Kidney (tissue), 14 donors: ENCODE data around the gene ABHD11. TPM values are rescaled to one million over a fixed set of nuclear protein-coding genes. Genes with fewer than 3 reads are reported as not detected.

Source experiments
- DNase-seq, 5 donors: peaks; one replicate each; pipeline ENCODE4 v3.0.0-alpha.2; 2013 to 2020
- FAIRE-seq: peaks from 2 replicates; lab custom pipeline; 2012; peaks lifted over from hg19 to GRCh38; lab: Jason Lieb, UNC
- H3K27ac ChIP-seq, 2 donors: one replicate each; pipeline ENCODE4 v1.7.0; 2013; ENCODE audit warnings: low read depth in 2 of 2, low read length in 2 of 2, inconsistent platforms in 1 of 2
- H3K27me3 ChIP-seq: one replicate; pipeline ENCODE4 v1.7.1; 2013; ENCODE audit warnings: low read length, inconsistent platforms; ENCODE audit not compliant: control insufficient read depth, insufficient read depth
- H3K36me3 ChIP-seq, 3 donors: one replicate each; pipeline versions ENCODE4 v1.7.0 to v1.7.1; 2013; ENCODE audit warnings: low read length in 3 of 3, control low read depth in 1 of 3, inconsistent platforms in 1 of 3; ENCODE audit not compliant: insufficient read depth in 3 of 3, control insufficient read depth in 2 of 3
- H3K4me1 ChIP-seq, 3 donors: one replicate each; pipeline versions ENCODE4 v1.7.0 to v1.7.1; 2013; ENCODE audit warnings: low read length in 3 of 3, inconsistent platforms in 1 of 3, low read depth in 1 of 3; ENCODE audit not compliant: control insufficient read depth in 2 of 3, insufficient read depth in 2 of 3
- H3K4me3 ChIP-seq, 3 donors: one replicate each; pipeline versions ENCODE4 v1.7.0 to v1.8.1; 2013; ENCODE audit warnings: low read length in 3 of 3, control low read depth in 1 of 3, inconsistent platforms in 1 of 3
- H3K9ac ChIP-seq, 3 donors: one replicate each; pipeline versions ENCODE4 v1.7.0 to v1.7.1; 2013; ENCODE audit warnings: low read length in 3 of 3, control low read depth in 1 of 3, inconsistent platforms in 1 of 3
- H3K9me3 ChIP-seq, 3 donors: one replicate each; pipeline versions ENCODE4 v1.7.0 to v1.7.1; 2013; ENCODE audit warnings: low read length in 3 of 3, control low read depth in 1 of 3, inconsistent platforms in 1 of 3; ENCODE audit not compliant: control insufficient read depth in 2 of 3, insufficient read depth in 1 of 3
- intact Hi-C: fragments of 100-400 bp; cut with DNase I; formaldehyde crosslinking; loops from one replicate; pipeline ENCODE4 v1.11.1; 2022
- polyA plus RNA-seq: library from polyadenylated mRNA; stranded (reverse); fragments of 350-450 nt; fragmentation: Illumina TruSeq; extraction: RNeasy Lipid Tissue Mini Kit (QIAGEN cat#74804); gene quantifications from one replicate; pipeline ENCODE4 v1.2.3, GENCODE V29; 2014; ENCODE audit warnings: low read depth, low replicate concordance; ENCODE audit not compliant: insufficient read depth
- total RNA-seq: library from RNA; stranded (reverse); fragmentation: NEBNext Ultra II Directional; extraction: Animal tissue kit (Norgen Biotek cat#: 25700); gene quantifications from one replicate; pipeline ENCODE4 v1.2.1, GENCODE V29; 2021
- TF ChIP-seq, protein P1 (sequence below): IDR thresholded peaks from 3 replicates; pipeline ENCODE4 v1.5.1; 2012; ENCODE audit warnings: mild to moderate bottlenecking, moderate library complexity, borderline replicate concordance; ENCODE audit not compliant: insufficient read depth; ENCODE audit errors: extremely low read depth
- donor health status: control.
- donor health status: control.
- donor health status: control.
- donor health status: control.
- donor health status: control.
- donor health status: DM: yes; HTN: yes; CAD: no.
- donor health status: Normal renal cell carcinoma (clear cell type).

Gene ABHD11
- total and polyA plus RNA-seq, 2 donors from 2014 or later = 55.3 to 95.7 TPM

DNA sequence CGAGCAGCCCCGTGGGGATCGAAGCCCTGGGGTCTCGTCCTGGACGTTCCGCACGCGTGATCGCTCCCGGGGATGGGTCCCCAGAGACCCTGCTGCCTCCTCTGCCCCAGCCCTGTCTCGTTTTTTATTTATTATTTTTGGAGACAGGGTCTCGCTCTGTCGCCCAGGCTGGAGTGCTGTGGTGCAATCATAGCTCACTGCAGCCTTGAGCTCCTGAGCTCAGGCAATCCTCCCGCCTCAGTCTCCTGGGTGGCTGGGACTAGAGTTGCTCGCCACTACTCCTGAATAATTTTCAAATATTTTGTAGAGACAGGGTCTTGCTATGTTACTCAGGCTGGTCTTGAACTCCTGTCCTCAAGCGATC, 18.8 kb downstream of the ABHD11 start:
- FAIRE-seq (no peak), DNase-seq (no peak)
- H3K36me3 ChIP-seq = no peaks in the 10 kb centered on the region
- no peaks in the 10 kb centered on the region for H3K9me3 ChIP-seq
- peaks cover 0 to 8% (median 0%) of the 10 kb centered on the region in 3 donors for H3K4me1 ChIP-seq
- no peak overlapping the region for H3K27ac ChIP-seq
- H3K9ac ChIP-seq = no peak overlapping the region
- H3K4me3 ChIP-seq = peak overlapping the region in 2 of 3 donors; percentile 45 to 53
- no peaks in the 10 kb centered on the region for H3K27me3 ChIP-seq
- TF ChIP-seq, protein P1, sequence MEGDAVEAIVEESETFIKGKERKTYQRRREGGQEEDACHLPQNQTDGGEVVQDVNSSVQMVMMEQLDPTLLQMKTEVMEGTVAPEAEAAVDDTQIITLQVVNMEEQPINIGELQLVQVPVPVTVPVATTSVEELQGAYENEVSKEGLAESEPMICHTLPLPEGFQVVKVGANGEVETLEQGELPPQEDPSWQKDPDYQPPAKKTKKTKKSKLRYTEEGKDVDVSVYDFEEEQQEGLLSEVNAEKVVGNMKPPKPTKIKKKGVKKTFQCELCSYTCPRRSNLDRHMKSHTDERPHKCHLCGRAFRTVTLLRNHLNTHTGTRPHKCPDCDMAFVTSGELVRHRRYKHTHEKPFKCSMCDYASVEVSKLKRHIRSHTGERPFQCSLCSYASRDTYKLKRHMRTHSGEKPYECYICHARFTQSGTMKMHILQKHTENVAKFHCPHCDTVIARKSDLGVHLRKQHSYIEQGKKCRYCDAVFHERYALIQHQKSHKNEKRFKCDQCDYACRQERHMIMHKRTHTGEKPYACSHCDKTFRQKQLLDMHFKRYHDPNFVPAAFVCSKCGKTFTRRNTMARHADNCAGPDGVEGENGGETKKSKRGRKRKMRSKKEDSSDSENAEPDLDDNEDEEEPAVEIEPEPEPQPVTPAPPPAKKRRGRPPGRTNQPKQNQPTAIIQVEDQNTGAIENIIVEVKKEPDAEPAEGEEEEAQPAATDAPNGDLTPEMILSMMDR = no peak
- intact Hi-C loops = loop anchor here (5.0 kb wide), 1 partner anchor 112 kb away; no protein-coding TSS in a partner anchor

DNA sequence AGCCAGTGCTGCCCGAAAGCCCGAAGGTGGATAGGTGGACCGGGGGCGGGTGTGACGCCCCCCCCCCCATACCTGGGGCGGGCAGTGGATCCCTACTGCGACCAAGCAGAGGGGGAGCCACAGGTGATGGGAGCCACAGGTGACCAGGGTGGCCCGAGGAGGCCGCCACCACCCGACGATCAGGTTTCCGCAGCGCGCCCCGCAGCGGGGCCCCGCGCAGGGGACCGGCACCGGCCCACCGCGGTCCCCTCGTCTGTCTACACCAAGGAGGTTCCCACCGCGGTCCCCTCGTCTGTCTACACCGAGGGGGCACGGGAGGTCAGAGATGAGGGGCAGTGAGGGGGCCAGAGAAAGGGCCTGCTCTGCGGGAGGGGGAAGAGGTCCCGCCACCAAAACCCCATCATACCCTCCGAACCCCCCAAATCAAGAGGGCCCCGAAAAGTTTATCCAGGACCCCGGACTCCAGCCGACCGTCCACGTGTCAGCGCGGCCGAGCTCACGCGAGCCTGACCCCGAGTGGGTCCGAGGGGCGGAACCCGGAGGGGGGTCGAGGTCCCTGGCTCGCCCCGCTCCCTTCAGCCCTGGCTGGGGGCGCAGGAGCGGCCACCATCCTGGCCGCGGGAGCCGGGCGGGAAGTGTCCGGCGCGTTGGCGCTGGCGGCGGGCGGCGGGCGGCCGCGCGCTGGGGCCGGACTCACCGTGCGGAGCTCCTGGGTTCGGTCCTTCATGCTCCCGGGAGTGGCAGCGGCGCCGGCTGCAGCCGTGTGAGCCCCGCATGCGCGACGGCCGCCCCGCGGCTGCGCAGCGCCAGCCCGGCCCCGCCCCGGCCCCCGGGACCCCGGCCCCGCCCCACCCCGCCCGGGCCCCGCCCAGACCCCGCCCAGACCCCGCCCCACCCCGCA, 19.4 kb downstream of the ABHD11 start, which contains the start of gene STX1A:
TSS of gene STX1A (minus strand) at position 765 of the 901 bp plus-strand sequence. CDS start at position 727, 38 bp downstream.
- Histone ChIP-seq H3K9me3 (no peaks in the 10 kb centered on the region), H3K9ac (peak within 1 kb of the TSS in 2 of 3 donors; percentile 4 to 58), H3K27ac (no peak within 1 kb of the TSS), H3K4me3 (peak within 1 kb of the TSS; percentile 33 to 67 (median 60)), H3K36me3 (no peaks in the 10 kb centered on the region), H3K4me1 (peaks cover 0 to 8% (median 0%) of the 10 kb centered on the region in 3 donors), H3K27me3 (no peaks in the 10 kb centered on the region)
- intact Hi-C loops = loop anchor here (5.0 kb wide), 1 partner anchor 112 kb away; no protein-coding TSS in a partner anchor
- peak; percentile 69 to 91 (median 80) for DNase-seq
- no peak for FAIRE-seq
- TF ChIP-seq, protein P1 = no peak

GRCh38 chr7:73718438-73718881, 20.1 kb downstream of the ABHD11 start:
- Histone ChIP-seq H3K4me1 (peaks cover 0 to 8% (median 0%) of the 10 kb centered on the region in 3 donors), H3K27me3 (no peaks in the 10 kb centered on the region), H3K9me3 (no peaks in the 10 kb centered on the region), H3K27ac (no peak overlapping the region), H3K9ac (no peak overlapping the region), H3K36me3 (no peaks in the 10 kb centered on the region), H3K4me3 (peak overlapping the region in 1 of 3 donors; percentile 67)
- FAIRE-seq (no peak), DNase-seq (no peak)
- intact Hi-C loops = loop anchor here (5.0 kb wide), 1 partner anchor 111 kb away; no protein-coding TSS in a partner anchor
- TF ChIP-seq, protein P1 = no peak
